Measurements from ENCODE around the gene KCNQ1OT1. TPM values are rescaled to one million over a fixed set of nuclear protein-coding genes. Genes with fewer than 3 reads are reported as not detected.

KCNQ1OT1 gene
- total RNA-seq, 1 experiment from 2014 or later = 1.2 TPM

- Histone ChIP-seq H2BK20ac (ENCODE audit: low read depth, low read length, poor library complexity, severe bottlenecking) (no peak overlapping the region), H2BK15ac (ENCODE audit: low read depth, low read length) (no peak overlapping the region), H2AFZ (ENCODE audit: low read length) (no peak overlapping the region), H3K9me3 (ENCODE audit: control insufficient read depth, low read depth, low read length) (no peaks in the 10 kb centered on the region), H3K27me3 (ENCODE audit: insufficient read depth, low read length) (peaks cover 10% of the 10 kb centered on the region; the same call in 1 of the 2 replicates), H3K56ac (ENCODE audit: insufficient read length, low read depth, low read length) (no peak overlapping the region), H3K9ac (ENCODE audit: extremely low read depth, insufficient read length, low read length) (no peak overlapping the region), H3K4ac (ENCODE audit: low read depth, low read length) (no peak overlapping the region), H3K79me2 (ENCODE audit: insufficient read depth, low read length) (no peaks in the 10 kb centered on the region), H3K4me1 (ENCODE audit: insufficient read depth, low read length) (peaks cover 5% of the 10 kb centered on the region; the same call in 1 of the 2 replicates), H3K14ac (ENCODE audit: insufficient read depth, low read length) (no peak overlapping the region), H3K23me2 (ENCODE audit: insufficient read length, low read depth, low read length, poor library complexity, severe bottlenecking) (no peaks in the 10 kb centered on the region), H2AK5ac (ENCODE audit: insufficient read length, low read length) (no peak overlapping the region), H2BK5ac (ENCODE audit: insufficient read length, low read length) (no peak overlapping the region), H4K20me1 (ENCODE audit: control insufficient read depth, insufficient read depth, insufficient read length) (no peaks in the 10 kb centered on the region), H3K79me1 (ENCODE audit: insufficient read depth, low read depth, low read length, poor library complexity, severe bottlenecking) (no peaks in the 10 kb centered on the region), H2BK120ac (ENCODE audit: low read depth, low read length, poor library complexity, severe bottlenecking) (no peak overlapping the region), H3K4me2 (ENCODE audit: insufficient read depth, insufficient read length, low read length) (no peak overlapping the region), H3K18ac (ENCODE audit: insufficient read length, low read depth, low read length) (no peak overlapping the region), H2BK12ac (ENCODE audit: insufficient read length, low read depth, low read length) (no peak overlapping the region), H3T11ph (ENCODE audit: low read length) (no peak overlapping the region), H3K23ac (ENCODE audit: insufficient read length, low read depth, low read length) (no peak overlapping the region), H4K5ac (ENCODE audit: insufficient read length, low read depth, low read length) (no peak overlapping the region), H3K27ac (ENCODE audit: insufficient read length, low read depth, low read length) (no peak overlapping the region), H4K8ac (replicated peaks; ENCODE audit: insufficient read length, low read depth, low read length) (no peak overlapping the region), H4K91ac (ENCODE audit: insufficient read length, low read depth, low read length) (no peak overlapping the region)
- Mint-ChIP-seq H3K36me3 (ENCODE audit: insufficient read depth in 1 of 3, low read depth in 3 of 3) (no peaks in the 10 kb centered on the region), H3K4me1 (peaks cover 46% of the 10 kb centered on the region in 2 experiments), H3K27me3 (ENCODE audit: low read depth) (peaks cover 100% of the 10 kb centered on the region), H3K27ac (no peak overlapping the region), H3K4me3 (no peak overlapping the region), H3K9me3 (no peaks in the 10 kb centered on the region; a peak in 1 of 5 replicates)
- WGBS (ENCODE audit: extremely low coverage, insufficient read length, low lambda C conversion rate) = no CpG with 5 or more reads among the region's 15 CpGs
- no peak for TF ChIP-seq CTCF (conservative IDR thresholded peaks at IDR 0.05)
- DNase-seq = no peak
These were observed 23.2 kb upstream of the KCNQ1OT1 start for GRCh38 chr11:2722955-2723354.
